Left lung (tissue), 10 donors: ENCODE measurements around the gene SEZ6. TPM values are rescaled to one million over a fixed set of nuclear protein-coding genes. Genes with fewer than 3 reads are reported as not detected.
A peak's percentile ranks its signal among the peaks of the same experiment; 100 is the strongest.

Experiments used
- ATAC-seq: fragments of 200-7000 bp; cut with Tn5 transposase; one replicate; pipeline ENCODE4 v1.9.1; 2020; ENCODE audit warnings: moderate library complexity
- DNase-seq, 4 donors: peaks; one replicate each; pipeline ENCODE4 v3.0.0-alpha.2; 2013 to 2020
- H3K27ac ChIP-seq, 2 donors: fragments of 200-600 bp; sonication (generic) in 1 of 2; one replicate each; pipeline versions ENCODE4 v1.5.0 to v1.8.0; 2020 to 2021
- H3K27me3 ChIP-seq, 2 donors: fragments of 200-600 bp; sonication (generic) in 1 of 2; one replicate each; pipeline versions ENCODE4 v1.5.0 to v1.8.0; 2020 to 2021
- H3K36me3 ChIP-seq, 2 donors: fragments of 200-600 bp; sonication (generic) in 1 of 2; one replicate each; pipeline versions ENCODE4 v1.5.0 to v1.8.0; 2020 to 2021
- H3K4me1 ChIP-seq, 2 donors: fragments of 200-600 bp; one replicate each; pipeline ENCODE4 v1.8.0; 2021
- H3K4me3 ChIP-seq, 2 donors: fragments of 200-600 bp; sonication (generic) in 1 of 2; one replicate each; pipeline versions ENCODE4 v1.5.0 to v1.8.0; 2020 to 2021; ENCODE audit warnings: mild to moderate bottlenecking in 1 of 2
- H3K9me3 ChIP-seq, 2 donors: fragments of 200-600 bp; sonication (generic) in 1 of 2; one replicate each; pipeline versions ENCODE4 v1.5.0 to v1.8.0; 2020 to 2021
- intact Hi-C, 2 donors: fragments of 100-400 bp; cut with DNase I; formaldehyde crosslinking; loops; one replicate each; pipeline versions ENCODE4 v1.11.2 to v1.14.2; 2022
- polyA plus RNA-seq, 6 donors: library from polyadenylated mRNA; unstranded; fragments of 120-200 nt; gene quantifications; one replicate each; pipeline ENCODE4 v1.2.1, GENCODE V29; 2013; ENCODE audit not compliant: insufficient read length in 6 of 6
- total RNA-seq, 2 donors: library from RNA; stranded (reverse); fragmentation: NEBNext Ultra II Directional; extraction: Animal tissue kit (Norgen Biotek cat#: 25700); gene quantifications; one replicate each; pipeline ENCODE4 v1.2.1, GENCODE V29; 2021
- TF ChIP-seq, protein P1 (sequence below), 2 donors: fragments of 200-600 bp; sonication (generic) in 1 of 2; IDR thresholded peaks; one replicate each; pipeline versions ENCODE4 v1.5.0 to v1.8.0; 2021; ENCODE audit warnings: antibody characterized with exemption in 2 of 2
- donor health status: DM: no; HTN: yes; CAD: no.
- donor health status: DM: no; HTN: no; CAD: no.

SEZ6 gene
- total and polyA plus RNA-seq, 8 donors = 0.09 to 1.2 (median 0.81) TPM; not detected in 1

GRCh38 chr17:28948342-28948741 lies 57.5 kb downstream of the SEZ6 start:
- Histone ChIP-seq H3K9me3 (no peaks in the 10 kb centered on the region), H3K27ac (peak overlapping the region; percentile 91 to 99), H3K4me1 (peaks cover 36 to 61% of the 10 kb centered on the region in 2 donors), H3K27me3 (no peaks in the 10 kb centered on the region), H3K4me3 (peak overlapping the region; percentile 90 to 98), H3K36me3 (peaks cover 0 to 3% of the 10 kb centered on the region in 2 donors)
- intact Hi-C loops = no loop called here
- TF ChIP-seq, protein P1, sequence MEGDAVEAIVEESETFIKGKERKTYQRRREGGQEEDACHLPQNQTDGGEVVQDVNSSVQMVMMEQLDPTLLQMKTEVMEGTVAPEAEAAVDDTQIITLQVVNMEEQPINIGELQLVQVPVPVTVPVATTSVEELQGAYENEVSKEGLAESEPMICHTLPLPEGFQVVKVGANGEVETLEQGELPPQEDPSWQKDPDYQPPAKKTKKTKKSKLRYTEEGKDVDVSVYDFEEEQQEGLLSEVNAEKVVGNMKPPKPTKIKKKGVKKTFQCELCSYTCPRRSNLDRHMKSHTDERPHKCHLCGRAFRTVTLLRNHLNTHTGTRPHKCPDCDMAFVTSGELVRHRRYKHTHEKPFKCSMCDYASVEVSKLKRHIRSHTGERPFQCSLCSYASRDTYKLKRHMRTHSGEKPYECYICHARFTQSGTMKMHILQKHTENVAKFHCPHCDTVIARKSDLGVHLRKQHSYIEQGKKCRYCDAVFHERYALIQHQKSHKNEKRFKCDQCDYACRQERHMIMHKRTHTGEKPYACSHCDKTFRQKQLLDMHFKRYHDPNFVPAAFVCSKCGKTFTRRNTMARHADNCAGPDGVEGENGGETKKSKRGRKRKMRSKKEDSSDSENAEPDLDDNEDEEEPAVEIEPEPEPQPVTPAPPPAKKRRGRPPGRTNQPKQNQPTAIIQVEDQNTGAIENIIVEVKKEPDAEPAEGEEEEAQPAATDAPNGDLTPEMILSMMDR (IDR thresholded peaks at IDR 0.05) = no peak
- ATAC-seq (no peak), DNase-seq (no peak)

DNA sequence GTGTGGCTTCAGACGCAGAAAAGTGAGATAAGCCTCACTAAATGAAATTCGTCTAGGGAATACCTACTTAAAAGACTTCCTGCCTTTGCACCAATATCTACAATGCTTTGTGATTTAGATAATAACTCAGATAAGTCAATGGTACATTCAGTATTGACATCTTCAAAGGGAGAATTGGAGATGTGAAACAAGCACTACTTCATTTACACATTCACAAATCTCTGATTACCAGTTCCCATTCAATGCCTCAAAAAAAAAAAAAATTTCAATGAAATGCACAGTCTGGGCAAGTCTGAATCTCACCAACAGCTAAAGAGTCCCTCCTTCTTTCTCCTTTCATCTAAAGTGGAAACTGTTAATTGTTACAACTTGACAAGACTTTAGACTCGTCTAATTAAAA lies 58.2 kb downstream of the SEZ6 start:
- Histone ChIP-seq H3K36me3 (peaks cover 0 to 6% of the 10 kb centered on the region in 2 donors), H3K9me3 (no peaks in the 10 kb centered on the region), H3K4me3 (no peak overlapping the region), H3K27ac (peak overlapping the region; percentile 91 to 99), H3K27me3 (no peaks in the 10 kb centered on the region), H3K4me1 (peaks cover 36 to 60% of the 10 kb centered on the region in 2 donors)
- ATAC-seq (no peak), DNase-seq (no peak)
- intact Hi-C loops = no loop called here
- TF ChIP-seq, protein P1 (IDR thresholded peaks at IDR 0.05) = no peak

DNA sequence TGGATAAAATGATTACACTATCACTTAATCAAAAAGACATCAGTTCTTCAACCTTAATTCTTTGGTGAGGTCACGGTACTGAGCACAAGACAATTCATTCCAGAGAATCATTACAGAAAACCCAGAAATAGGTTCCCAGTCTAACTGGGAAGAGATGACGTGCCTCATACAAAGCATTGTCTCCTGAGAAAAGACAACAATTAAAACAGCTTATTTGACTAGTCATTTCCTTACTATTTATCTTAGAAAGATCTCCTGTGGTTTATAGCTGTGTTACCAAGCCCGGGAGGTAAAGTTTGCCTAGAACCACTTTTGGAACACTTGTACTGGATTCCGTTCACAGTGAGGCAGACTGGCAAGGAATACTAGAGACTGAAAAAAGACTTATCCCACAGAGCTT lies 59.6 kb downstream of the SEZ6 start:
- Histone ChIP-seq H3K36me3 (peaks cover 0 to 6% of the 10 kb centered on the region in 2 donors), H3K9me3 (no peaks in the 10 kb centered on the region), H3K27ac (peak overlapping the region; percentile 41 to 59), H3K4me3 (no peak overlapping the region), H3K27me3 (no peaks in the 10 kb centered on the region), H3K4me1 (peaks cover 36 to 68% of the 10 kb centered on the region in 2 donors)
- ATAC-seq = no peak
- TF ChIP-seq, protein P1 (IDR thresholded peaks at IDR 0.05) = no peak
- DNase-seq = no peak
- intact Hi-C loops = no loop called here

DNA sequence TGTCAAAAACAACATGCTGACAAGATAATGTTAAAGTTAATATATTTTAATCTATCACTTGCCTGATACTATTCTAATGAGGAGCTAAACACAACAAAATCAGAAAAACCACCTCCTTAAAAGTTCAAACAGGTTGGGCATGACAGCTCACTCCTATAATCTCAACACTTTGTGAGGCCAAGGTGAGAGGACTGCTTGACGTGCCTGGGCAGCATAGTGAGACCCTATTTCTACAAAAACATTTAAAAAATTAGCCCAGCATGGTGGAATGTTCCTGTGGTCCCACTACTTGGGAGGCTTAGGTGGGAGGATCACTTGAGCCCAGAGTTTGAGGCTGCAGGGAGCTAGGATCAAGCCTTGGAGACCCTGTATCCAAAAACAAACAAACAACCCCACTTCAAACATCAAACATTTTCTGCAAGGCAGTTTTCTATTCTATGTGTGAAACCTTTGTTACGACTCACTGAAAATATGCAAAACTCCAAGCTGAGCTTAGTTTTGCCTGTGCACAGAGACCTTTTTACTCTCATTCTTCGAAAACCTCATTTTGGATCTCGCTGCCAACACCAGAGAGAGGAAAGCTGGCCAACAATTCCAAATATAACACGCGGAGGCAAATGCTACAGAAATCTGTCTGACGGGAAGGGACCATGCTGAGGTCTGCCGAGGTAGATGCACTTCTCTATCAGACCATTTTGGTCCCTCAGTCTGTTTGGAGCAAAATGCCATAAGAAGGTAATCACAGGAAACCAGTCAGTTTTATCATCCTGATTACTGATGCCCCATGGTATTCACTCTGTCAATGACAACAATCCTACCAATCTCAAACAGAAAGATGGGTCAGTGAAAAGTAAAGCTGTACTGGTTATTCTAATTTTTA lies 60.7 kb downstream of the SEZ6 start:
- Histone ChIP-seq H3K27ac (no peak overlapping the region), H3K36me3 (peaks cover 0 to 6% of the 10 kb centered on the region in 2 donors), H3K9me3 (no peaks in the 10 kb centered on the region), H3K4me1 (peaks cover 36 to 80% of the 10 kb centered on the region in 2 donors), H3K27me3 (no peaks in the 10 kb centered on the region), H3K4me3 (no peak overlapping the region)
- ATAC-seq (no peak), DNase-seq (no peak)
- intact Hi-C loops = no loop called here
- TF ChIP-seq, protein P1 (IDR thresholded peaks at IDR 0.05) = no peak

DNA sequence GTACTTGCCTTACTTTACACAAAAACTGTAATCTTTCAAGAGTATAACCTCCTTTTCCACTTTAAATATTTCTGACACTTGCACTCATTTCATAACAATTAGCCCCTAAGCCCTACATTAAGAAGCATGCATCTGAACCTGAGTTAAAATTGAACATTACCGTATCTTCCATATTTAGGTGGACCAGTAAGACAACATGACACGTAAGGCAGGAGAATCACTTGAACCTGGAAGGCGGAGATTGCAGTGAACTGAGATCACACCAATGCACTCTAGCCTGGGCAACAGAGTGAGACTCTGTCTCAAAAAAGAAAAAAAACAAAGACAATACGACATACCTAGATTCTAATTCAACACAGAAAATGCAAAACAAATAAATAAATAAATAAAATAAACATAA lies 61.5 kb downstream of the SEZ6 start:
- H3K27me3 ChIP-seq = no peaks in the 10 kb centered on the region
- ATAC-seq = no peak

More for the DNA sequence above, 61.5 kb downstream of the SEZ6 start:
- no peak overlapping the region for H3K4me3 ChIP-seq
- H3K27ac ChIP-seq = no peak overlapping the region
- H3K4me1 ChIP-seq = peaks cover 36 to 87% of the 10 kb centered on the region in 2 donors
- H3K36me3 ChIP-seq = peaks cover 0 to 6% of the 10 kb centered on the region in 2 donors
- no peak for DNase-seq
- TF ChIP-seq, protein P1 (IDR thresholded peaks at IDR 0.05) = no peak
- intact Hi-C loops = no loop called here
- H3K9me3 ChIP-seq = no peaks in the 10 kb centered on the region
